Activated T-cell treated with anti-CD3 and anti-CD28 coated beads, Interleukin-2, amount 50 U/mL, for 24 hours (primary cell): ENCODE data around the gene MVD.

Experiments
- DNase-seq: peaks from one replicate; pipeline ENCODE4 v3.0.0-alpha.2; 2020
- H3K27ac Mint-ChIP-seq: 2 replicates; pipeline ENCODE4 v1.8.0; 2020; ENCODE audit warnings: mild to moderate bottlenecking, mixed read lengths
- H3K27me3 Mint-ChIP-seq: 2 replicates; pipeline ENCODE4 v1.8.0; 2020; ENCODE audit warnings: mixed read lengths
- H3K36me3 Mint-ChIP-seq: 2 replicates; pipeline ENCODE4 v1.8.0; 2020; ENCODE audit warnings: low read depth, mixed read lengths
- H3K4me1 Mint-ChIP-seq: 2 replicates; pipeline ENCODE4 v1.8.0; 2020; ENCODE audit warnings: low read depth, mixed read lengths
- H3K4me3 Mint-ChIP-seq: 2 replicates; pipeline ENCODE4 v1.8.0; 2020; ENCODE audit warnings: mild to moderate bottlenecking, moderate library complexity, mixed read lengths
- H3K9me3 Mint-ChIP-seq: 2 replicates; pipeline ENCODE4 v1.8.0; 2020; ENCODE audit warnings: mixed read lengths

MVD gene

DNA sequence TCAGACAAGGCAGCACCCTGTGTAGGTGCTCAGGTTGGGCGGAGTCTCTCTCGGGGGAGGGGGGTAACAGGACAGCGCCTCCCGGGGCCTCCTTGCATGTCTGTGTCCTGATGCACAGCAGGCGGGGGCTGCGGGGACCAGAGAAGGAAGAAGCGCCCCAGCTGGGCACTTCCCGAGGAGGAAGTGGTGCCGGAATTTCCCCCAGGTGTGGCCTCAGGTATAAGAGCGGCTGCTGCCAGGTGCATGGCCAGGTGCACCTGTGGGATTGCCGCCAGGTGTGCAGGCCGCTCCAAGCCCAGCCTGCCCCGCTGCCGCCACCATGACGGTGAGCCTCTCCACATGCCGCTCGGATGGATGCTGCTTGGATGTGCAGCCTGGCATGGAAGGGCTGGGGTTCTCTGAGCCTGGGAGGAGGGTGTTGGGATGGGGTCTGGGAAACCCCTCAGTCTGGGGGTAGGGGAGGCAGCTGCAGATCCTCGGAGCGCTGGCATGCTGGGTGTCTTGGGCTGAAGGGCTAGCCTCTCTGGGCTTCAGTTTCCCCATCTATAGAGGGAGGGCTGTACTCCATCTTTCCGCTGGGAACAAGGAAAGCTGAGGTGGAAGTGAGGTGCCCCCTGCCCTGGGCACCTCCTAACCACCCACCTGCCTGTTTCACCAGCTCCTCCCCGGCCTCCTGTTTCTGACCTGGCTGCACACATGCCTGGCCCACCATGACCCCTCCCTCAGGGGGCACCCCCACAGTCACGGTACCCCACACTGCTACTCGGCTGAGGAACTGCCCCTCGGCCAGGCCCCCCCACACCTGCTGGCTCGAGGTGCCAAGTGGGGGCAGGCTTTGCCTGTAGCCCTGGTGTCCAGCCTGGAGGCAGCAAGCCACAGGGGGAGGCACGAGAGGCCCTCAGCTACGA, 24.3 kb downstream of the MVD start, which contains the start of gene IL17C:
Gene IL17C (plus strand): TSS at position 250 of the 908 bp plus-strand sequence. CDS start 70 bp downstream, at position 320.
- peaks cover 48% of the 10 kb centered on the region for H3K4me1 Mint-ChIP-seq
- peak within 1 kb of the TSS; percentile 71 for H3K27ac Mint-ChIP-seq
- no peaks in the 10 kb centered on the region for H3K9me3 Mint-ChIP-seq
- H3K27me3 Mint-ChIP-seq = peaks cover 34% of the 10 kb centered on the region
- H3K4me3 Mint-ChIP-seq = peak within 1 kb of the TSS; percentile 3
- DNase-seq = no peak
- H3K36me3 Mint-ChIP-seq = peaks cover 13% of the 10 kb centered on the region

DNA sequence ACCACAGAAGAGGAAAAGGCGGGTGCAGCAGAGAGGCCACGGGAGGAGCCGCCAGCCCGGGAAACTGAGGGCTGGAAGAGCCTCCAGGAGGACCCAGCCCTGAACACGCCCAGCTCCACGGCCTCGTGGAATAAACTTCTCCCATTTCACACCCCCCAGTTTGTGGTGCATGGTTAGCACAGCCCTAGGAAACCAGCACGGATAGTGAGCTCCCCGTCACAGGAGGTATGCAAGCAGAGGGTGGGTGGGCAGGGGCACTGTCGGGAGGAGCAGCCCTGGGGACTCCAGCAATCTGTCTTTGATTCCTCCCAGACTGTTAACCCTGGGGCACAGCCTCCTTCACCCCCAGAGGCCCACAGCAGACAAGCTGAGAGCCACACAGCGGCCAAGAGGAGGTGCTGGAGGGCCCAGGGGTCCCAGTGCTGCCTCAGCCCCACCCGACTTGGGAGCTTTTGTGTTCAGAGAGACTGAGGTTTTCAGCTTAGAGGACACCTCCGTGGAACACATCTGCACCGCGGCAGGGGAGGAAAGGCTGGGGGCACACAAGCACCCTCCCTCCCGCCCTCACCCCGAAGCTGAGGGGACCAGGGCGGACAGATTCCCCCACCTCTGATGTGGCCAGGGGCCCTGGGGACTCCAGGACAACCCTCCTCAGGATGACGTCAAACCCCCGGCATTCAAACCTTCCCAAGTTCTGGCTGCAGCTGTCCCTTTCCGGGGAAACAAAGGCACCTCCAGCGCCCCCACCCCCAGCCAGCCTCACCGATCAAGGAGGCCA, 26.2 kb downstream of the MVD start:
- Mint-ChIP-seq H3K27ac (peak overlapping the region; percentile 71), H3K4me1 (peaks cover 56% of the 10 kb centered on the region), H3K36me3 (peaks cover 16% of the 10 kb centered on the region), H3K4me3 (peak overlapping the region; percentile 3), H3K9me3 (no peaks in the 10 kb centered on the region), H3K27me3 (peaks cover 34% of the 10 kb centered on the region)
- DNase-seq = no peak

DNA sequence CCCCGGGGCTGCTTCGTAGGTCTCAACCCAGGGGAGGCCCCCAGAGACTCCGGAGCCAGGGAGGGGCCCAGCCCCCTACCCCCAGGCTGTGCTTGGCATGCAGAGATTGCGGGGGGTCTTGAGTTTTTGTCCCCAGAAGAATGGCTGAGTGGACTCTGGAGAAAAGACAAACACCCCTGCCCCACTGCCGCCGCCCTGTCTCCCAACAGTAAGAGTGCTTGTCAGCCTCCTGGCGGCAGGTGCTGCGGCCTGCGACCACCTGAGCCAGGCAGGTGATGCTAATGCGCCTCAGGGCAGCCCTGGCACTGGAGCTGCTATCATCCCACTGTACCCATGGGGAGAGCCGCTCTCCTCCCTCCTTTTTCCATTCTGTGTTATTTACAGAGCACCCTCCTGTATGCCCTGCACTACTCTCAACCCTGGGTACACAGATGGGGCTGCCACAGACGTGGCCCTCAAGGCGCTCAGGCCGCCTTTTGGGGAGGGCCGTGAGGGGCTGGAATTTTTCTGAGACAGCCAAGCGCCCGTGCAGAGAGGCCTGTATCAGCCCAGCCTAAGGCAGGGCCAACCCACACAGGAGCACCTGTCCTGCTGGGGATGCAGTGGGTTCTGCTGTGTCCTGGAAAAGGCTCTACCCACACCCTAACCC, 27.1 kb downstream of the MVD start:
- Mint-ChIP-seq H3K9me3 (no peaks in the 10 kb centered on the region), H3K27ac (no peak overlapping the region), H3K36me3 (peaks cover 25% of the 10 kb centered on the region), H3K4me1 (peaks cover 59% of the 10 kb centered on the region), H3K4me3 (no peak overlapping the region), H3K27me3 (peaks cover 34% of the 10 kb centered on the region)
- no peak for DNase-seq

DNA sequence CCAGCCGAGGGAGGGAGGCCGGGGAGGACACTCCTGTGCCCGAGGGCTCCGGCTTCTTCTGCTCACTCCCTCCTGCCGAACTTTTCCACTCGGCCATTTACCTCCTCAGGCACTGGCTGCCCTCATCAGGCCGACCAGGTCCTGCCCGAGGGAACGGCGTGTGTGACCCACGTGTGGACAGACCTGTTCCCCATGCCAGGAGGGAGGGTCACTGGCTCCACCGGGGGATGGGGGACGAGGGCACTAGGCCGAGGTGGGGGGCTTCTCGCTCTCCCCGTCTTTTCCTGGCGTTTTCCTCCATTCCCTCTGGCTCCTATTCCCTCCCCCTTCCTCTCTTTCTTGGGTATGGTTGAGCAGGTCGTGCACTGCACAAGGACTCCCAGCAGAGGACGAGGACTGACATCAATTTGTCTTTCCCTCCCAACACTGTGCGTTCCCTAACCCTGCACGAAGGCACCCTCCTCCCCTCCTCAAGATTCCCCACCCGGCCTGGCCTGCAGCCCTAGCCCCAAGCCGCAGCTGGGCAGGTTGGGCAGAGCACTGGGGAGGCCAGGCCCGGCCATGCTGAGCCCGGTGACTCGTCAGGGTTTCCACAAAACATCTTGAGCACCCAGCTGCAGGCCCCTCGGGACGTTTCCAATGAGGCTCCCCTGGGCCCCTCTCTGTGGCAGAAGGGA, 27.8 kb downstream of the MVD start:
- DNase-seq = no peak
- H3K36me3 Mint-ChIP-seq = peaks cover 30% of the 10 kb centered on the region
- no peaks in the 10 kb centered on the region for H3K9me3 Mint-ChIP-seq
- peaks cover 55% of the 10 kb centered on the region for H3K4me1 Mint-ChIP-seq
- peak overlapping the region; percentile 41 for H3K4me3 Mint-ChIP-seq
- H3K27ac Mint-ChIP-seq = peak overlapping the region; percentile 29
- H3K27me3 Mint-ChIP-seq = peaks cover 28% of the 10 kb centered on the region

DNA sequence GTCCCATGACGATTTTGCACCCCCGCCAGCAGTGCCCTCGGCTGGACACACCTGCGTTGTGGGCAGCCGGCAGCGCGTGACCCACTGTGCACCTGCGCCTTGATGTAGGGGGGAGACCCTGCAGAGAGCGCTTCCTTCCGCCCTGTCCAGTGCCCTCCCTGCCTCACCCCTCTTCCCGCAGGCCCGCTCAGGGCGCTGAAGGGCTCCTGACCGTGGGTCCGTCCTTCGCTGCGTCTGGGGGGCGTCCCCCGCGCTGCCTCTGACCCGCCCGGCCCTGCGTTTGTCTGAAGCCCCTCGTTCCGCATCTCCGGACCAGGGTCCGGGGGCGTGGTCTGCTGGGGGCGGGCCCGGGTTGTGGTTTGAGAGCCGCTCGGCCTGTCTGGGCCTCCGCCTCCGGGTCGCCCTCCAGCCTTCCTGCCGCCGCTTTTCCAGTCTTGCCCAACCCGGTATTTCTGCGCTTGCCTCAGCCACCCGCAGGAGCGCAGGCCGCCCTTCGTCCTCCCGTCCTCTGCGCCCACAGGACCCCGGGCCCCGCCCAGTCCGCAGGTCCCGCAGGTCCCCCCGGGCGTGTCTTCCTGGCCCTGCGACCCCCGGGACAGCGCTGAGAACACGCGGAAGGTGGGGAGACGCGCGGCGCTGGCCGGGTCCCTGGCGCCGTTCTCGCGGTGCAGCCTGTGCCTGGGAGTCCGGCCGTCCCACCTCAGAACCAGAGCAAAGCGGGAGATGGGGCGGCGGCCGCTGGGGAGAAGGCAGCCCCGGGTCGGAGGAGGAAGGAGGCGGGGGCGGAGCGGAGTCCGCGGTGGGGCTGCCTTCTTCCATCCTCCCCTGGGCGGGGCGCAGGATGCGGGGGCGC, 28.5 kb downstream of the MVD start:
- H3K27me3 Mint-ChIP-seq = peaks cover 22% of the 10 kb centered on the region
- H3K4me3 Mint-ChIP-seq = peak overlapping the region; percentile 68
- no peak overlapping the region for H3K27ac Mint-ChIP-seq
- H3K9me3 Mint-ChIP-seq = no peaks in the 10 kb centered on the region
- H3K4me1 Mint-ChIP-seq = peaks cover 52% of the 10 kb centered on the region
- peaks cover 36% of the 10 kb centered on the region for H3K36me3 Mint-ChIP-seq
- DNase-seq = peak; percentile 65

DNA sequence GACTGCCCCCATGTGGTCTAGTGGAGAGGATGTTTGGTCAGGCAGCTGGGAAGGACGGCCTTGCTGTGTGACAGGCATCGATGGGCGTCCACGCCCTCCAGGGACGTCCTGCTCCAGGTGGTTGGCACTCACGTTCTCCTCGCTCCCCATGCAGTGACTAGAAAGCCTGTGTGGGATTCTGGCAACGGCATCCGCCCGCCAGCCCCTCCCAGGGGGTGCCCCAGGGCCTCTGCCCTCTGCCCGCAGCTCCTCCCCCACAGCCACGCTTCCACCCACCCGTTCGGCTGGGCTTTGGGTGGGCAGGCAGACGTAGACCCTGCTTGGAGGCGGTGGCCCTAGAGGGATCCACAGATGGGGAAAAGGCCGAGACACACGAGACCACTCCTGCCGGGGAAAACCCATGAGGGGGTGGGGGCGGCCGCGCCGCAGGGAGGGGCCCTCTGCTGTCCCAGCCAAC, 29.2 kb downstream of the MVD start:
- Mint-ChIP-seq H3K9me3 (no peaks in the 10 kb centered on the region), H3K36me3 (peaks cover 43% of the 10 kb centered on the region), H3K4me3 (peak overlapping the region; percentile 68), H3K4me1 (peaks cover 50% of the 10 kb centered on the region), H3K27me3 (peaks cover 19% of the 10 kb centered on the region), H3K27ac (peak overlapping the region; percentile 47)
- DNase-seq = peak; percentile 71

DNA sequence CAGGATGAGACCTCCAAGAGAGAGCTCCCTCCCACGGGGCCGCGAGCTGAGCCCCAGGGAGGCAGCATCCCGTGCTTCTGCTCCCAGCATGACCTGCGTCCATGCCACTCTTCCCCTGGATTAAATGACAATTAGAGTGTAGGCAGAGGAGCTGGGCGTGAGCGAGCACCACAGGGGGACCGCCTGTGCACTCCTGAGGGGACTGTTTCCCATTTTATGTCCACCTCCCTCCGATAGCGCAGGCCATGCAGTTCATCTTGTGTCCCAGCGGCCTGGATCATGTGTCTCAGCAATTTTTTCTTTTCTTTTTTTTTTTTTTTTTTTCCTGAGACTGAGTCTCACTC, 30.3 kb downstream of the MVD start:
- Mint-ChIP-seq H3K4me3 (no peak overlapping the region), H3K4me1 (peaks cover 40% of the 10 kb centered on the region), H3K27me3 (peaks cover 7% of the 10 kb centered on the region), H3K36me3 (peaks cover 54% of the 10 kb centered on the region), H3K27ac (no peak overlapping the region), H3K9me3 (no peaks in the 10 kb centered on the region)
- no peak for DNase-seq

DNA sequence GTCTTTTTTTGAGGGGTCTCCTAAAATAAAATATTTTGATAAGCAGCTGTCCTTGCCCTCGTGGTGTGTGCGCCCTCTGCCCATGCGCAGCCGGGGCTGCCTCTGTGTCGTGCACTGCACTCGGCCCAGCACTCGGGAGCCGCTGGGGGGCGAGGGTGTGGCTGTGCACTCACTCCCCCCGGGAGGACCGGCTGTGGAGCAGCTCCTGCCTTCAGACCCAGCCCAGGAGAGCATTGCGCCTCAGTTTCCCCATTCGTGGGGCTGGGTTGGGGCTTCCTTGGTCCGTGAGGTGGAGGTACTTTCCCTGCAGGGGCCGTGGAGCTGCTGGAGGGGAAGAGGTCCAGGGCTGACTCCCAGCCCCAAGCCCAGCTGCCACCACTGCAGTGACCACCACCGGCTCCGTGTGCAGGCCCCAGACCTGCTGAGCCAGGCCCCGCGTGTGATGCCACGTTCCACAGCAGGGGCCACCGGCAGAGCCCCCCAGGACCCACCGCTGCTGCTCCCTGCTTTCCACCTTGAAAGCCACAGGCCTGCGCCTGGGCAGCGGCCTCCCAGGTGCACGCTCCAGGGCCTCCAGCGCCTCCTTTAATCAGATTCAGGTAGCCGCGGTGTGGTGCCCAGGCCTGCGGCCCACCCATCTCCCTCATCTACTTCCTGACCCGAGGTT, 30.8 kb downstream of the MVD start:
- Mint-ChIP-seq H3K27me3 (peaks cover 7% of the 10 kb centered on the region), H3K9me3 (no peaks in the 10 kb centered on the region), H3K27ac (no peak overlapping the region), H3K36me3 (peaks cover 57% of the 10 kb centered on the region), H3K4me1 (peaks cover 35% of the 10 kb centered on the region), H3K4me3 (no peak overlapping the region)
- no peak for DNase-seq

DNA sequence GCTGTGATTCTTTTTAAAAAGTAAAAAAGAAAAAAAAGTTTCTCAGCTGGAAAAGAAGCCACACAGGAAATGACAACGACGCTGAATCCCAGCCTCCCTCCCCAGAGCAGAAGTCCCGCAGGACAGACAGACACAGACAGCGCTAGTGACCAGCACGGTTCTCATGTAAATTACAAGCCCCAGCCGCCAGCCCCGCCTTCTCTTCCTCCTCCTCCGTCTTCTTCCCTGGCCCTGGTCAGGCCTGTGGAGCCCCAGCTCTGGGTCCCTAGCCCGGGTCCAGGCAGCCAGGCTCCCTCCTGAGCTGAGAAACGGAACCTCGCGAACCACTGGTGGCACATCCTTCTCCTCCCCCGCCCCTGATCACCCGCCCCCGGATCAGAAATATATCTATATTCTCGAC, 31.5 kb downstream of the MVD start:
- H3K9me3 Mint-ChIP-seq = no peaks in the 10 kb centered on the region
- peaks cover 32% of the 10 kb centered on the region for H3K4me1 Mint-ChIP-seq
- H3K4me3 Mint-ChIP-seq = no peak overlapping the region
- peaks cover 63% of the 10 kb centered on the region for H3K36me3 Mint-ChIP-seq
- no peak overlapping the region for H3K27ac Mint-ChIP-seq
- peaks cover 6% of the 10 kb centered on the region for H3K27me3 Mint-ChIP-seq
- DNase-seq = no peak

DNA sequence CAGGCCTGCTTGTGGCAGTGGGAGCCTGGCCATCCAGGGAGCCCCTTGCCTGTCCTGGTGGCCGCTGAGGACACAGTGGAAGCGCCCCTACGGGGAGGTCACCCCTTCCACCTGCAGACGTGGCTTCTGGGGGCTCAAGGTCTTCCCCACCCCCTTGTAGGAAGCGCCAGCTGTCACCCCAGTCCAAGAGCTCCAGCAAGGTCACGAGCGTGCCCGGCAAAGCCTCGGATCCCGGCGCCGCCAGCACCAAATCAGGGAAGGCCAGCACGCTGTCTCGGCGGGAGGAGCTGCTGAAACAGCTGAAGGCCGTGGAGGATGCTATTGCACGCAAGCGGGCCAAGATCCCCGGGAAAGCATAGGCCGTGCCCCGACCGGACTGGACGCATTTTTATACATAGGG, 31.9 kb downstream of the MVD start:
- no peak overlapping the region for H3K27ac Mint-ChIP-seq
- H3K27me3 Mint-ChIP-seq = peaks cover 1% of the 10 kb centered on the region
- H3K36me3 Mint-ChIP-seq = peaks cover 68% of the 10 kb centered on the region
- no peaks in the 10 kb centered on the region for H3K9me3 Mint-ChIP-seq
- DNase-seq = no peak
- no peak overlapping the region for H3K4me3 Mint-ChIP-seq
- H3K4me1 Mint-ChIP-seq = peaks cover 28% of the 10 kb centered on the region

DNA sequence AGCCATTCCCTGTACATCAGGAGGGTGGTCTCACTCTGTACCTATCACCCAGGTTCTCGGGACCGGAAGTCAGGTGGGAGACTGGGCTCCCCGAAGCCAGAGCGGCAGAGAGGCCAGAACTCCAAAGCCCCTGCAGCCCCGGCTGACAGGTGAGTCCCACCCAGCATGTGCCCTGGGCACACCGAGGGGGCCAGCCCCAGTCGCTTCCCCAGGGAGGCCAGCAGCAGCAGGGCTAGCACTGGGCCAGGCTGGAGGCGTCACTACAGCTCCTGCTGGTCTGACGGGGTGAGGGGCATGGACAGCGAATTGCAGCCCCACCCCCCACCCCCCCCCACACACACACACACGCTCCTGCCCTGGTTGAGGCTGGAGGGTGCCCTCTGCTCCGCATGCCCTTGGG, 32.5 kb downstream of the MVD start:
- H3K27ac Mint-ChIP-seq = no peak overlapping the region
- H3K4me3 Mint-ChIP-seq = no peak overlapping the region
- H3K4me1 Mint-ChIP-seq = peaks cover 28% of the 10 kb centered on the region
- peaks cover 73% of the 10 kb centered on the region for H3K36me3 Mint-ChIP-seq
- H3K27me3 Mint-ChIP-seq = no peaks in the 10 kb centered on the region
- DNase-seq = no peak
- no peaks in the 10 kb centered on the region for H3K9me3 Mint-ChIP-seq

DNA sequence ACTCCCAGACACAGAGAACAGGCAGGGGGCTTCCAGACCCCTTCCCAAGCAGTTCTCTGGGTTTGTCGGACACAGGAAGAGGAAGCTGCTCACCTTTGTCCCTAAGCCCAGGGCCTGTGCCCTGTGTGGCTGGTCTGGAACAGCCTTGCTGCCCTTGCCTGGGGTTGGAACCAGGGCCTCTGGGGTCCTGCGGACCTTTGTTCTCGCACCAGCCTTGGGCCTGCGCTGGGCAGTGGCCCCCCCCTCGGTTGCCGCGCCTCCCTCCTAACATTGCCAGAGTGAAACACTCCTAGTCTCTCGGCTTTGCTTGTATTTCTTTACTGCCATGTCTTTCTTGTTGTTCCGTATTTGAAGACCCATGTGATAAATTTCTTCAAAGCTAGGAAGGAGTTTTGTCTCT, 33.1 kb downstream of the MVD start:
- H3K4me1 Mint-ChIP-seq = peaks cover 27% of the 10 kb centered on the region
- H3K9me3 Mint-ChIP-seq = no peaks in the 10 kb centered on the region
- H3K27me3 Mint-ChIP-seq = no peaks in the 10 kb centered on the region
- no peak for DNase-seq
- no peak overlapping the region for H3K27ac Mint-ChIP-seq
- peaks cover 79% of the 10 kb centered on the region for H3K36me3 Mint-ChIP-seq
- no peak overlapping the region for H3K4me3 Mint-ChIP-seq

DNA sequence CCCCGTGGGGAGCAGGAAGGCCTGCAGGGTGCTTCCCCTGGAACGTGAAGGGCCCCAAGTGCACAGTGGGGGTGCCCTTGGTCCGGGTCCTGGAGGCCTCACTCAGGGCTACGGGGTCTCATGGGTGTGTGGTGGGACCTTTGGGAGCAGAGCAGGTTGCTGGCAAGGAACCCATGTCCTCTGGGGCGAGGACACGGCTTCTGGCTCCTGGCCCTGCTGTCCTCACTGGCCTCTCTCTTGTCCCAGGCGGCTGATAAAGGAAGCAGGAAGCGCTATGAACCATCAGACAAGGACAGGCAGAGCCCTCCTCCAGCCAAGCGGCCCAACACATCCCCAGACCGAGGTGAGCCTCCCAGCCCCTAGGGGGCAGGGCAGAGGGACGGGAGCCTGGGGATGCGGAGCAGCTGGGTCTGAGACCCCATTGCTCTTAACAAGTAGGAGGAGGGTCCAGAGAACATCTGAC, 34.3 kb downstream of the MVD start:
- Mint-ChIP-seq H3K36me3 (peaks cover 91% of the 10 kb centered on the region), H3K27ac (no peak overlapping the region)

More for the DNA sequence above, 34.3 kb downstream of the MVD start:
- H3K27me3 Mint-ChIP-seq = no peaks in the 10 kb centered on the region
- H3K4me1 Mint-ChIP-seq = peaks cover 19% of the 10 kb centered on the region
- no peaks in the 10 kb centered on the region for H3K9me3 Mint-ChIP-seq
- no peak overlapping the region for H3K4me3 Mint-ChIP-seq
- DNase-seq = no peak
